NCI-H1092 treated with DMSO at 0.1 percent for 48 hours (cell line): Measurements from ENCODE around the gene FRYL.

Experiments
- DNase-seq: peaks from one replicate; lab custom pipeline; 2025; lab: John Stamatoyannopoulos, UW

Gene FRYL

GRCh38 chr4:48604527-48604926 is 175.6 kb downstream of the FRYL start:
- DNase-seq: peak; percentile 36

- DNase-seq: no peak
These were observed 176.0 kb downstream of the FRYL start for GRCh38 chr4:48604041-48604440.

GRCh38 chr4:48603366-48604003 is 176.6 kb downstream of the FRYL start:
- no peak for DNase-seq

GRCh38 chr4:48602763-48603162 is 177.3 kb downstream of the FRYL start:
- no peak for DNase-seq

GRCh38 chr4:48602222-48602621 is 177.9 kb downstream of the FRYL start:
- no peak for DNase-seq

- DNase-seq: no peak
These were observed 183.7 kb downstream of the FRYL start for GRCh38 chr4:48596336-48596735.

- DNase-seq: no peak
These were observed 185.9 kb downstream of the FRYL start for GRCh38 chr4:48594180-48594579.

GRCh38 chr4:48591372-48591771 is 188.7 kb downstream of the FRYL start:
- DNase-seq: no peak

GRCh38 chr4:48590884-48591283 is 189.2 kb downstream of the FRYL start:
- DNase-seq: no peak

GRCh38 chr4:48589098-48589445 is 191.0 kb downstream of the FRYL start:
- DNase-seq: no peak

- no peak for DNase-seq
These were observed 191.6 kb downstream of the FRYL start for GRCh38 chr4:48588230-48589097.

- no peak for DNase-seq
These were observed 194.7 kb downstream of the FRYL start for GRCh38 chr4:48585401-48585800.

GRCh38 chr4:48578132-48578968 is 201.7 kb downstream of the FRYL start:
- peak; percentile 48 for DNase-seq

- no peak for DNase-seq
These were observed 204.1 kb downstream of the FRYL start for GRCh38 chr4:48575964-48576363.

- DNase-seq: no peak
These were observed 208.6 kb downstream of the FRYL start for GRCh38 chr4:48571471-48571870.

GRCh38 chr4:48570646-48571220 is 209.3 kb downstream of the FRYL start:
- no peak for DNase-seq

- no peak for DNase-seq
These were observed 214.1 kb downstream of the FRYL start for GRCh38 chr4:48566034-48566384.

- no peak for DNase-seq
These were observed 214.6 kb downstream of the FRYL start for GRCh38 chr4:48565362-48566033.

GRCh38 chr4:48564151-48564550 is 215.9 kb downstream of the FRYL start:
- DNase-seq: no peak

- DNase-seq: no peak
These were observed 221.3 kb downstream of the FRYL start for GRCh38 chr4:48558819-48559218.

GRCh38 chr4:48558026-48558425 is 222.1 kb downstream of the FRYL start:
- no peak for DNase-seq

- DNase-seq: no peak
These were observed 222.6 kb downstream of the FRYL start for GRCh38 chr4:48557478-48557877.
